ENCODE data around the gene CRADD.

The CRADD gene

GRCh38 chr12:93784339-93785086 is 107.3 kb downstream of the CRADD start:
- no peak for TF ChIP-seq CEBPB (IDR thresholded peaks at IDR 0.05)
- TF ChIP-seq CREB1 (IDR thresholded peaks at IDR 0.05; ENCODE audit: low read depth) = no peak
- no peak for TF ChIP-seq EGR1 (IDR thresholded peaks at IDR 0.05)
- TF ChIP-seq ZBTB7A (IDR thresholded peaks at IDR 0.05; ENCODE audit: low read depth) = no peak
- no peak for TF ChIP-seq REST (IDR thresholded peaks at IDR 0.05; ENCODE audit: low read depth)
- TF ChIP-seq RAD21 (IDR thresholded peaks at IDR 0.05; ENCODE audit: low read depth) = no peak
- no peak for TF ChIP-seq EP300 (IDR thresholded peaks at IDR 0.05; ENCODE audit: borderline replicate concordance)
- no peak for TF ChIP-seq TEAD4 (IDR thresholded peaks at IDR 0.05)
- no peak for TF ChIP-seq YY1 (IDR thresholded peaks at IDR 0.05; ENCODE audit: low read depth)
- no peak for TF ChIP-seq FOXM1 (IDR thresholded peaks at IDR 0.05; ENCODE audit: borderline replicate concordance, low read depth)
- TF ChIP-seq TCF12 (IDR thresholded peaks at IDR 0.05; ENCODE audit: low read depth) = no peak
- TF ChIP-seq TAF1 (IDR thresholded peaks at IDR 0.05; ENCODE audit: low read depth) = no peak
- TF ChIP-seq, protein P1, sequence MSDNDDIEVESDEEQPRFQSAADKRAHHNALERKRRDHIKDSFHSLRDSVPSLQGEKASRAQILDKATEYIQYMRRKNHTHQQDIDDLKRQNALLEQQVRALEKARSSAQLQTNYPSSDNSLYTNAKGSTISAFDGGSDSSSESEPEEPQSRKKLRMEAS (IDR thresholded peaks at IDR 0.05) = no peak; the same call in 1 of the 2 replicates
- no peak for TF ChIP-seq USF1 (IDR thresholded peaks at IDR 0.05)
- TF ChIP-seq NFIC (IDR thresholded peaks at IDR 0.05) = no peak

- TF ChIP-seq, protein P1 (IDR thresholded peaks at IDR 0.05) = no peak
- TF ChIP-seq TCF12 (IDR thresholded peaks at IDR 0.05; ENCODE audit: low read depth) (no peak), RAD21 (IDR thresholded peaks at IDR 0.05; ENCODE audit: low read depth) (no peak), USF1 (IDR thresholded peaks at IDR 0.05) (peak; percentile 55), YY1 (IDR thresholded peaks at IDR 0.05; ENCODE audit: low read depth) (no peak), NFIC (IDR thresholded peaks at IDR 0.05) (0 out of 2 replicates have a peak, but pooled peaks have one; percentile 21), CREB1 (IDR thresholded peaks at IDR 0.05; ENCODE audit: low read depth) (no peak), TAF1 (IDR thresholded peaks at IDR 0.05; ENCODE audit: low read depth) (no peak), TEAD4 (IDR thresholded peaks at IDR 0.05) (peak; percentile 84), EGR1 (IDR thresholded peaks at IDR 0.05) (no peak), EP300 (IDR thresholded peaks at IDR 0.05; ENCODE audit: borderline replicate concordance) (peak; percentile 18; the same call in 1 of the 2 replicates), CEBPB (IDR thresholded peaks at IDR 0.05) (no peak), ZBTB7A (IDR thresholded peaks at IDR 0.05; ENCODE audit: low read depth) (no peak), FOXM1 (IDR thresholded peaks at IDR 0.05; ENCODE audit: borderline replicate concordance, low read depth) (no peak), REST (IDR thresholded peaks at IDR 0.05; ENCODE audit: low read depth) (no peak)
Observed at GRCh38 chr12:93785249-93786010, 108.3 kb downstream of the CRADD start.

GRCh38 chr12:93786656-93787397 is 109.7 kb downstream of the CRADD start:
- TF ChIP-seq CREB1 (IDR thresholded peaks at IDR 0.05; ENCODE audit: low read depth) (no peak), ZBTB7A (IDR thresholded peaks at IDR 0.05; ENCODE audit: low read depth) (no peak), REST (IDR thresholded peaks at IDR 0.05; ENCODE audit: low read depth) (no peak), TCF12 (IDR thresholded peaks at IDR 0.05; ENCODE audit: low read depth) (no peak), YY1 (IDR thresholded peaks at IDR 0.05; ENCODE audit: low read depth) (no peak), TAF1 (IDR thresholded peaks at IDR 0.05; ENCODE audit: low read depth) (no peak), NFIC (IDR thresholded peaks at IDR 0.05) (no peak), EGR1 (IDR thresholded peaks at IDR 0.05) (no peak), RAD21 (IDR thresholded peaks at IDR 0.05; ENCODE audit: low read depth) (no peak), FOXM1 (IDR thresholded peaks at IDR 0.05; ENCODE audit: borderline replicate concordance, low read depth) (no peak), TEAD4 (IDR thresholded peaks at IDR 0.05) (no peak), USF1 (IDR thresholded peaks at IDR 0.05) (no peak)
